ENCODE data around the gene CCNY. TPM values are rescaled to one million over a fixed set of nuclear protein-coding genes. Genes with fewer than 3 reads are reported as not detected.

CCNY gene
- total RNA-seq, 1 donor from 2014 or later: 37.5 TPM

- no peak for TF ChIP-seq CTCF (IDR thresholded peaks at IDR 0.05)
- peaks cover 0 to 4% of the 10 kb centered on the region in 2 donors for H3K9me3 ChIP-seq
- intact Hi-C loops (cut with DNase I): no loop called here
- no peak overlapping the region for H3K27ac ChIP-seq
- H3K27me3 ChIP-seq: no peaks in the 10 kb centered on the region
- H3K4me3 ChIP-seq: no peak overlapping the region
- no peaks in the 10 kb centered on the region for H3K4me1 ChIP-seq
- no peak for DNase-seq (ENCODE audit: low spot score in 2 of 2)
- no peaks in the 10 kb centered on the region for H3K36me3 ChIP-seq
Observed at GRCh38 chr10:35592441-35592840, 256.1 kb downstream of the CCNY start.

GRCh38 chr10:35594115-35595079 lies 258.1 kb downstream of the CCNY start:
- intact Hi-C loops (cut with DNase I): no loop called here
- no peaks in the 10 kb centered on the region for H3K27me3 ChIP-seq
- H3K36me3 ChIP-seq: no peaks in the 10 kb centered on the region
- no peak for DNase-seq (ENCODE audit: low spot score in 2 of 2)
- no peak for TF ChIP-seq CTCF (IDR thresholded peaks at IDR 0.05)
- peaks cover 0 to 4% of the 10 kb centered on the region in 2 donors for H3K9me3 ChIP-seq
- no peaks in the 10 kb centered on the region for H3K4me1 ChIP-seq
- H3K4me3 ChIP-seq: no peak overlapping the region
- H3K27ac ChIP-seq: no peak overlapping the region

- intact Hi-C loops (cut with DNase I): no loop called here
- Histone ChIP-seq H3K4me3 (no peak overlapping the region), H3K4me1 (no peaks in the 10 kb centered on the region), H3K36me3 (no peaks in the 10 kb centered on the region), H3K27me3 (no peaks in the 10 kb centered on the region), H3K27ac (no peak overlapping the region), H3K9me3 (peaks cover 0 to 4% of the 10 kb centered on the region in 2 donors)
- no peak for TF ChIP-seq CTCF (IDR thresholded peaks at IDR 0.05)
- no peak for DNase-seq (ENCODE audit: low spot score in 2 of 2)
Observed at GRCh38 chr10:35595106-35595505, 258.8 kb downstream of the CCNY start.

GRCh38 chr10:35598379-35598778 lies 262.1 kb downstream of the CCNY start:
- no peaks in the 10 kb centered on the region for H3K27me3 ChIP-seq
- TF ChIP-seq CTCF (IDR thresholded peaks at IDR 0.05): peak in 2 of 3 experiments; percentile 13 to 36
- H3K9me3 ChIP-seq: no peaks in the 10 kb centered on the region
- no peaks in the 10 kb centered on the region for H3K36me3 ChIP-seq
- intact Hi-C loops (cut with DNase I): no loop called here
- H3K27ac ChIP-seq: no peak overlapping the region
- H3K4me3 ChIP-seq: no peak overlapping the region
- no peak for DNase-seq (ENCODE audit: low spot score in 2 of 2)
- H3K4me1 ChIP-seq: no peaks in the 10 kb centered on the region

- Histone ChIP-seq H3K4me1 (no peaks in the 10 kb centered on the region), H3K27me3 (no peaks in the 10 kb centered on the region), H3K9me3 (no peaks in the 10 kb centered on the region), H3K36me3 (no peaks in the 10 kb centered on the region), H3K4me3 (no peak overlapping the region), H3K27ac (no peak overlapping the region)
- TF ChIP-seq CTCF (IDR thresholded peaks at IDR 0.05): no peak
- intact Hi-C loops (cut with DNase I): loop anchor here (10.0 kb wide), 1 partner anchor 355 kb away; no protein-coding TSS in a partner anchor
- DNase-seq (ENCODE audit: low spot score in 2 of 2): no peak
Observed at GRCh38 chr10:35600193-35600592, 263.9 kb downstream of the CCNY start.

All from ascending aorta (tissue), 2 donors.